SK-N-SH (cell line): ENCODE measurements around the gene PDE6G.

Source experiments
- EZH2phosphoT487 ChIP-seq: fragments of 200-600 bp; sonication (generic); IDR thresholded peaks from 2 replicates; pipeline ENCODE4 v1.6.1; 2017; ENCODE audit warnings: low read depth, mixed run types, mild to moderate bottlenecking, antibody characterized with exemption, moderate library complexity, borderline replicate concordance
- POLR2AphosphoS5 ChIP-seq: IDR thresholded peaks from 2 replicates; pipeline ENCODE4 v1.6.1; 2012; ENCODE audit warnings: low read depth, low read length

DNA sequence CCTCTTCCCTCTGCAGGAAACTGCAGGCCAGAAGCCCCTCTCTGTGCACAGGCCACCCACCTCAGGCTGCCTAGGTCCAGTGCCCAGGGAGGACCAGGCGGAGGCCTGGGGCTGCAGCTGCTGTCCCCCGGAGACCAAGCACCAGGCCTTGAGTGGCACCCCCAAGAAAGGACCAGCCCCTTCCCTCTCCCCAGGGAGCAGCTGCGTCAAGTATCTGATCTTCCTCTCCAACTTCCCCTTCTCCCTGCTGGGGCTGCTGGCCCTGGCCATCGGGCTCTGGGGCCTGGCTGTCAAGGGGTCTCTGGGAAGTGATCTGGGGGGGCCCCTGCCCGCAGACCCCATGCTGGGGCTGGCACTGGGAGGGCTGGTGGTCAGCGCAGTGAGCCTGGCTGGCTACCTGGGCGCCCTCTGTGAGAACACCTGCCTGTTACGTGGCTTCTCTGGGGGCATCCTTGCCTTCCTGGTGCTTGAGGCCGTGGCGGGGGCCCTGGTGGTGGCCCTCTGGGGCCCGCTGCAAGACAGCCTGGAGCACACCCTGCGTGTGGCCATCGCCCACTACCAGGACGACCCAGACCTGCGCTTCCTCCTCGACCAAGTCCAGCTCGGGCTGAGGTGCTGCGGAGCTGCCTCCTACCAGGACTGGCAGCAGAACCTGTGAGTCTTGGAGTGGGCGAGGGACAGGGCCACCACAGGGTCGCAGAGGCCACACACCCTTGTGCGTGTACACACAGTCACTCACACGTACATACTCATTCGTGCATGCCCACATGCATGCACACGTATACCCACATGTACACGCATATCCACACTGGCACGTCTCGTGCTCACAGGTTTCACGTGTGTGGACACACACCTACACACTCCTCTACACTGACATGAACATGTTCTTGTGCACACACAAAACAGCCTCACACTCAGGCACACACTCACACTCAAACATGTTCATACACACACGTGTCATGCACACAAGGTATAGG lies 11.1 kb downstream of the PDE6G start:
- no peak for TF ChIP-seq EZH2phosphoT487
- TF ChIP-seq POLR2AphosphoS5, result no peak
